Activated CD4-positive, alpha-beta T cell treated with anti-CD3 and anti-CD28 coated beads, Interleukin-2, amount 10 ng/mL, durations not matched to agents 7 days and 5 days (primary cell): ENCODE results near the gene DAB2. TPM values are rescaled to one million over a fixed set of nuclear protein-coding genes. Genes with fewer than 3 reads are reported as not detected.

Experiments used
- CTCF ChIA-PET: fragments of 350-600 bp; sonication (Branson Sonifier 250); formaldehyde crosslinking; loops from one replicate; lab custom pipeline; 2021; ENCODE audit warnings: antibody characterized with exemption; lab: Charles Lee
- POLR2A ChIA-PET: fragments of 350-600 bp; sonication (Branson Sonifier 250); formaldehyde crosslinking; loops from one replicate; lab custom pipeline; 2021; ENCODE audit warnings: antibody characterized with exemption; lab: Charles Lee
- DNase-seq: peaks from one replicate; pipeline ENCODE4 v3.0.0-alpha.2; 2020
- H3K27ac Mint-ChIP-seq: one replicate; pipeline ENCODE4 v1.8.0; 2021; ENCODE audit warnings: mild to moderate bottlenecking, moderate library complexity, mixed read lengths
- H3K27me3 Mint-ChIP-seq: one replicate; pipeline ENCODE4 v1.8.0; 2021; ENCODE audit warnings: mixed read lengths
- H3K36me3 Mint-ChIP-seq: one replicate; pipeline ENCODE4 v1.8.0; 2021; ENCODE audit warnings: low read depth, mixed read lengths
- H3K4me1 Mint-ChIP-seq: one replicate; pipeline ENCODE4 v1.8.0; 2021; ENCODE audit warnings: mixed read lengths
- H3K4me3 Mint-ChIP-seq: one replicate; pipeline ENCODE4 v1.8.0; 2021; ENCODE audit warnings: mild to moderate bottlenecking, moderate library complexity, mixed read lengths
- H3K9me3 Mint-ChIP-seq: one replicate; pipeline ENCODE4 v1.8.0; 2021; ENCODE audit warnings: mixed read lengths
- total RNA-seq, 2 experiments: library from RNA; stranded (reverse); gene quantifications; one replicate each; pipeline ENCODE4 v1.2.3, GENCODE V29; 2021

Gene DAB2
- not detected for total RNA-seq

DNA sequence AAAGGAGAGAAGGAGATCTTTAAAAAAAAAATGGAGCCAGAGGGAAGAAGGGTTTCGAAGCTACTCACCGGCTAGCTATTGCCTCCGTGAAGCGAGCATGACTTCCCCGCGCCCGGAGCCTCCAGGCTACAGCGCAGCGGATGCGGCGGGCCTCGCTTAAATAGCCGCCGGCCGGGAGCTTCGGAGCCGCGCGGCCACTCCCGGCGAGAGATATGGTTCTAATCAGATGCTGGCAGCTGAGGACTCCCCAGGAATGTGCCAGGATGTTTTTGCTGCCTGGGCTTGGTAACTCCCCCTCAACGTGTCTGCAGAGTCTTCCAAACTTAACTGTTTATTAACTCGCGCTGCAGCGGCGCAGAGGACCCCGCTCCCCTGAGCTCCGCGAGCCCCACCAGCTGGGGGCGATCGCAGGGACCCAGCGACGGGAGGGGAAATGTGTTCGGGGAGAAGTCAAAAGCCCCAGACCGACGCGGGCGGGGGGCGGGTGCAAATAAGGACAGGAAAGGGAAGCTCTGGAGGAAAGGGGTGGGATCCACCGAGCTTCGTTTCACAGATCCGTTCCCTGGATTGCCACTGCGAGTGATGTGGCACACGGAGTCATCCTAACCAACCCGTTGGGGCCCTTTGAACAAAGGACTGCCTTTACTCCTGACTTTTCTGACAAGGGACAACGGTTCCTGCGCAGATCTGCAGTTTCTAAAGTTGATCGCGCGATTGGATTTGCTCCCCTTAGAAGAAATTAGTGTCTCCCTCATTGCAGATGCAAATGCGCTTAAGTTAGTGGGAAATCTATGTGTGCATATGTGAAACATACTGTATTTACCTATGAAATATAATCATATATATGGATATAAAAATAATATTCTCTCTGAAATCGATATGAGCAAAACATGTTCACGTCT, at the start of gene DAB2:
TSS of gene DAB2 (minus strand) at position 245 of the 902 bp plus-strand sequence. CDS start 30,660 bp downstream, outside the sequence.
- Mint-ChIP-seq H3K36me3 (no peaks in the 10 kb centered on the region), H3K27me3 (peaks cover 49% of the 10 kb centered on the region), H3K4me3 (peak within 1 kb of the TSS; percentile 70), H3K9me3 (no peaks in the 10 kb centered on the region), H3K27ac (no peak within 1 kb of the TSS), H3K4me1 (peaks cover 6% of the 10 kb centered on the region)
- peak; percentile 41 for DNase-seq
- CTCF ChIA-PET, result interaction anchor here (1.0 to 1.7 kb wide), 5 partner anchors 9 to 85 kb away, joined by 3 to 6 read pairs (median 3); no protein-coding TSS in a partner anchor
- POLR2A ChIA-PET, result no interaction called here

DNA sequence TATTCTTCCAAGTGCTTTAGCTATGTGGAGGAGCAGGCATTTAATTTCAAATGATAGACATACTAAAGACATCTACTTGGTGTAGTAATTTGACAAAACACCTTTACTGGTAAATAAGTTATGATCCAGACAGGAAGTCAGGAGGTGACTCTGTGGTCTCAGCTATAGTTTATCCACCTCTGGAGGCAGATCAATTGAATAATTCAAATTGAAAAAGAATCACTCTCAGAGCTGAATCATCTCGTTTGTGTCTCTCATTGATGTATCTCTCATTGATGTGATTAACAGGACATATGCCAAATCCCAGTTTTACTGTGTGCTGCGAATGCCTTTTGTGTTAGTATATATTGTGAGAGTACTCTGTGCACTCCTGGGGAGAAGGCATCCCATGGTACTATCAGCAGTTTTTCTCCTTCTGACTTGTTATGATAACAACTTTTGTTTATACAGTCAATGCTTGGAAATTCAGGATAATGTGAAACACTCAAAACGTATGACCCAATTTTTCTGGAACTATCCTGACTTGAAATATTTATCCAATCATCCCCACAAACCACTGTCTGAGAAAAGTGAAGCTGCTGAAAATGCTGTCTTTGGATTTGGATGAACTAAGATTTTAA, 48.5 kb upstream of the DAB2 start:
- CTCF ChIA-PET, result interaction anchor here (1.6 to 1.7 kb wide), 2 partner anchors 8 to 13 kb away, joined by 4 to 5 read pairs; no protein-coding TSS in a partner anchor
- DNase-seq, result no peak
- Mint-ChIP-seq H3K27me3 (peaks cover 5% of the 10 kb centered on the region), H3K4me3 (no peak overlapping the region), H3K36me3 (no peaks in the 10 kb centered on the region), H3K9me3 (no peaks in the 10 kb centered on the region), H3K4me1 (no peaks in the 10 kb centered on the region), H3K27ac (no peak overlapping the region)
- POLR2A ChIA-PET, result no interaction called here

DNA sequence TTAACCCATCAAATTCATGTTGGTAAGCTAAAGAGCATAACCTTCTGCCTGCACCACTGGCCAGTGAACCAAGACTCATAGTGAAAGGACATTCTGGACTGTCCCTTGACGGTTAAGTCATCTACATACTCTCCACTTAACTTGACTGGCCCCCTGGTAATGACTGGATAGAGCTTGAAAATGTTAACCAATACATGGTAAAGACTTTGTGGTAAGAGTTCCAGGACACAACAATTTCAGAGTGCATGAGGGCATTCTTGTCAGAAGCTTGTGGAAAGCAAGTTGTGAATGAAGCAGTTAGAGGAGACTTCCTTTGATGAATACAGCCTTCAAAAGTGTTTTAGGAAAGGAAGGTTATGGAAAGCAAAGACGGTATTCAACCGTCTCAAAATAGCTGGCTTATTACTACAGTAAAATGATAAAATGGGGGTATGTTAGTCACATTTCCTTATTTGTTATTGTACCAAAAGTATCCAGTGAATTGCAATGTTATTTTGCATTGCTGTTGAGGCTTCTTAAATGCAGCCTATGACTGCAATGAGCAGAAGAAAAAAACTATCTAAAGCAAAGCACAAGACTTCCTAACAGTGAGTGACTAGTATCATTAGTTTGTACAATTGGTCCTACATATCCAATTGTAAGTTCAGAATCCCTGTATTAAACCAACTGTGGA, 47.2 kb upstream of the DAB2 start:
- no peak for DNase-seq
- Mint-ChIP-seq H3K27me3 (peaks cover 5% of the 10 kb centered on the region), H3K9me3 (no peaks in the 10 kb centered on the region), H3K27ac (no peak overlapping the region), H3K4me3 (no peak overlapping the region), H3K36me3 (no peaks in the 10 kb centered on the region), H3K4me1 (no peaks in the 10 kb centered on the region)
- CTCF ChIA-PET, result interaction anchor here (1.7 kb wide), 1 partner anchor 10 kb away, joined by 4 read pairs; no protein-coding TSS in a partner anchor
- POLR2A ChIA-PET, result no interaction called here

DNA sequence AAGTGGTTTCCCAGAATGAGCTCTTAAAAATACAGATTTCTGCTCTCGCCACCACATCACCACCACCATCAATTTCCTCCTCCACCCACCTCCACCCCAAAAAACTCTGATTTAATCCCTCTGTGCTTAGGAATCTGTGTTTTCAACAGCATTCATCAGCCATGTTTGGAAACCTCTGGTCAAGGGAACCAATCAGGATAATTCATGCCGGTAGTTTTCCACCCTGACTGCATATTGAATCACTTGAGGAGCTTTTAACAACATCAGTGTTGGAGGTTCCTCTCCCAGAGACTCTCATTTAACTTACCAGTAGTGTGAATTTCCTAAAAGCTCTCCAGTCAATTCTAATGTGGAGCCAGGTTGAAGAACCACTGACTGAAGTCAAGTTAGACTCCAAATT, 46.0 kb upstream of the DAB2 start:
- Mint-ChIP-seq H3K27ac (no peak overlapping the region), H3K9me3 (no peaks in the 10 kb centered on the region), H3K36me3 (no peaks in the 10 kb centered on the region), H3K27me3 (peaks cover 5% of the 10 kb centered on the region), H3K4me3 (no peak overlapping the region), H3K4me1 (no peaks in the 10 kb centered on the region)
- DNase-seq, result no peak
- ChIA-PET POLR2A (no interaction called here), CTCF (no interaction called here)

DNA sequence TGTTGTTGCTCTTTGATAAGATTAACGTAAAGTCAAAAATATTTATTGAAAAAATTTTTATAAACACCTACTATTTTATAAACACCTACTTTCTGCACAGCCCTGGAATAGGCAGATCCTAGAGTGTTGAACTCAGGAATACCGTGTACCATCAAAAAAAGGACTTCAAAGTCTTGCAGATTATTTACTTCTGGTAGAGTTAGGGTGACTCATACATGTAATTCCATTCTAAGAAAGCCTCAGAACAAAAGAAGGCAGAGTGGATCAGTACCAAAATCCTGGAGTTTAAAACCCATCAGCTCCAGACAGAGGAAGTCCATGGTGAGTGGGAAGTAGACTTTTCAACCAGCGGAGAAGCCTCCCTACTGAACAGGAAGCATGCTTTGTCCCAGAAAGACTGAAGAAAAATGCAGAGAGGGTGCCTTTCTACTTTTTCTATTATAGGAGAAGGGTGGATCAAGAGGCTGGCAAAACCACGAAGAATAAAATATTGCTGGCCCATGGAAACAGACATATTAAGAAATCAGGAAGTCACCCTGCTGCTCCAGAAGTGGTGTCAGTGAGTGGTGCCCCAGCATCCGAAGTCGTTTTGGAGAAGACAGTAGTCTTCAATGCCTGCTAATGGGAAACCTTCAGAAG, 45.1 kb upstream of the DAB2 start:
- no peaks in the 10 kb centered on the region for H3K4me1 Mint-ChIP-seq
- H3K27me3 Mint-ChIP-seq, result peaks cover 5% of the 10 kb centered on the region
- ChIA-PET POLR2A (no interaction called here), CTCF (no interaction called here)
- H3K36me3 Mint-ChIP-seq, result no peaks in the 10 kb centered on the region
- no peak overlapping the region for H3K4me3 Mint-ChIP-seq
- no peaks in the 10 kb centered on the region for H3K9me3 Mint-ChIP-seq
- H3K27ac Mint-ChIP-seq, result no peak overlapping the region
- no peak for DNase-seq

DNA sequence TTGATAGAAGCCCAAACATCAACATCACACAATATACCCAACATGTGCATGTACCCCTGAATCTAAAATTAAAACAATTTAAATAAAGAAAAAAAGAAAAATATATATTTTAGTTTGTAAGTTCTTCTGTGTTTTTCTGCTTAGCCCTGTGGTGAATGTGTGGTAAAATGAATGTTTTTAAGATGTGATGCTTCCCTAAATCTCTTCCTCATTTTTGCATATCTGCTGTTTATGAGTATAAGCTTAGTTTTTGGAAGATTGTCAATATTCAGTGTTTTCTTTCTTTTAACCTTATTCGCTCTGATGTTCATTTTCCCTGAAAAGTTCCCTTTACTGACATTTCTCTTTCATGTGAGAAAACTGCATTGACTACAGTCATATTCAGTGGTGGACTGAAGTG, 44.4 kb upstream of the DAB2 start:
- peaks cover 8% of the 10 kb centered on the region for H3K27me3 Mint-ChIP-seq
- H3K9me3 Mint-ChIP-seq, result no peaks in the 10 kb centered on the region
- DNase-seq, result no peak
- no peaks in the 10 kb centered on the region for H3K36me3 Mint-ChIP-seq
- no peaks in the 10 kb centered on the region for H3K4me1 Mint-ChIP-seq
- no peak overlapping the region for H3K27ac Mint-ChIP-seq
- POLR2A ChIA-PET, result no interaction called here
- H3K4me3 Mint-ChIP-seq, result no peak overlapping the region
- CTCF ChIA-PET, result no interaction called here

DNA sequence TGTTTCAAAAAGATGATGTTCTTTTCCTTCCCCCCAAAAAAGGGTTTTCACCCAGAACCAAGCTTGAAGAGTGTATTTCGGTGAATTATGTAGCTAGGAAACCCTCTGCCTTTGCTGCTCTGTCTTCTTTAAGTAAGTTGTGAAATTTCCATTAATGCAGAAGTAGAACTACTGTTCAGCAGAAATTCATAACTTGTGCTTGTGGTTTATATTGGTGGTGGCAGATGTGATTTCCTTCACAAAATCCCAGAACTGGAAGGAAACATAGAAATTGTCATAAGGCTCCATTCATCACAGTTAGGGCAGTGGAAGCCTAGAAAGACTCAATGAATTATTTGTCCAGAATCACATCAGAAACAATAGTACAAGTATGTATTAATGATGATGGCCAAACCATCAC, 42.1 kb upstream of the DAB2 start:
- Mint-ChIP-seq H3K27ac (no peak overlapping the region), H3K9me3 (no peaks in the 10 kb centered on the region), H3K36me3 (no peaks in the 10 kb centered on the region), H3K4me3 (no peak overlapping the region), H3K4me1 (no peaks in the 10 kb centered on the region), H3K27me3 (peaks cover 8% of the 10 kb centered on the region)
- POLR2A ChIA-PET, result no interaction called here
- DNase-seq, result no peak
- CTCF ChIA-PET, result no interaction called here

DNA sequence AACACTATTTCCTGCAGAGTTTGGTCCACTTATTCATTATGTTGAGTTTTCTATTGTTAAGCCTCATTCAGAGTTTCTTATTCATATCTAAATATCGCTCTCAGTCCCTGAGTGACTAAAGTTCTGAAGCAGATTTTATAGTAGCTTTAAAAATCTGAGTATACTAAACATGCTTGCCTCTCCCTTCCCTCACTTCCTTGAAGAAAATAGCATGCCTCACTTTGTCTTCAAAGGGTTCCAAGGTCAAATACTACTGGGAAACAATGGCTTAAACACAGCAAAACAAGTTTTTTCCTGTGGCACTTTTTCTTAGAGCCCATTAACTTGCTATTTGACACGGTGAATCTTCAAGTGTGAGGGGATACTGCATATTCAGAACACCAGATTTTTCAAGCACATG, 41.1 kb upstream of the DAB2 start:
- H3K27me3 Mint-ChIP-seq, result peaks cover 9% of the 10 kb centered on the region
- H3K4me3 Mint-ChIP-seq, result no peak overlapping the region
- no peak for DNase-seq
- POLR2A ChIA-PET, result no interaction called here
- H3K9me3 Mint-ChIP-seq, result no peaks in the 10 kb centered on the region
- no peaks in the 10 kb centered on the region for H3K4me1 Mint-ChIP-seq
- no peak overlapping the region for H3K27ac Mint-ChIP-seq
- no peaks in the 10 kb centered on the region for H3K36me3 Mint-ChIP-seq
- CTCF ChIA-PET, result interaction anchor here (0.6 to 1.5 kb wide), 3 partner anchors 39 to 769 kb away, joined by 3 read pairs; no protein-coding TSS in a partner anchor

DNA sequence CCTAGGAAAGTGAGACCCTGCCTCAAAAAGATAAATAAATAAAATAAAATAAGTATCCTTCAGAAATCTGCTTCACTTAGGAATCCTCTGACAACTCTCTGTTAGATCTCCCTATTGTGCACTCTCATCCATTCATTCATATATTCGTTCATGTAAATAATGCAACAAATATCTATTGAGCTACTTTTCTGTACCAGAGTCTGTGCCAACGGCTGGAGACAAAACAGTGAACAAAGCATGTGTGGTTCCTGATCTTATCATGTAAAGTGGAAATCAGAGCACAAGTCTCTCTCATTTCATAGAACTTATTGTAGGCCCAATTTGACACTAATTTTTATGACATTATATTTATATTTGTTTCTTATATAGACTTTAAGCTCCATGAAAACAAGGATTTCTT, 40.3 kb upstream of the DAB2 start:
- POLR2A ChIA-PET, result no interaction called here
- Mint-ChIP-seq H3K27me3 (peaks cover 8% of the 10 kb centered on the region), H3K27ac (no peak overlapping the region), H3K4me3 (no peak overlapping the region), H3K9me3 (no peaks in the 10 kb centered on the region), H3K4me1 (no peaks in the 10 kb centered on the region), H3K36me3 (no peaks in the 10 kb centered on the region)
- CTCF ChIA-PET, result interaction anchor here (0.6 to 1.8 kb wide), 6 partner anchors 11 to 768 kb away, joined by 3 to 4 read pairs (median 3); no protein-coding TSS in a partner anchor
- DNase-seq, result no peak

DNA sequence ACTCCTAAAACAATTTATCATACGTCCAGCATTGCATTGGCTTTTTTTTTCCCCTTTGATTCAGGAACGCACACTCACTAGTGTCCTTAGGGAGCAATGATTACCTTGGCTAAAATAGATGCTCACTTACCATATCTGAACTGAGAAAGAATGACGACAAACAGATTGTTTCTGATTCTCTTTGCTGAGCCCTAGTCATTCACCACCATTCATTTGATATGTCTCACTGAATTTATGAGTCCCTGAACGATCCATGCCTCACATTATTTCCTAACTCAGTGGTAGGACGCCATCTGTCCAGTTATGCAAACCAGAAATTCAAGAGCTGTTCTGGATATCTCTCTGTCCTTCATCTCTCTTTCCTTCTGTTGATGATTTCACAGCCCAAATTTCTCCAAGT, 39.3 kb upstream of the DAB2 start:
- Mint-ChIP-seq H3K27me3 (peaks cover 14% of the 10 kb centered on the region), H3K4me1 (no peaks in the 10 kb centered on the region), H3K4me3 (no peak overlapping the region), H3K36me3 (no peaks in the 10 kb centered on the region), H3K27ac (no peak overlapping the region), H3K9me3 (no peaks in the 10 kb centered on the region)
- no peak for DNase-seq
- POLR2A ChIA-PET, result no interaction called here
- CTCF ChIA-PET, result interaction anchor here (1.8 kb wide), 1 partner anchor 12 kb away, joined by 4 read pairs; no protein-coding TSS in a partner anchor

DNA sequence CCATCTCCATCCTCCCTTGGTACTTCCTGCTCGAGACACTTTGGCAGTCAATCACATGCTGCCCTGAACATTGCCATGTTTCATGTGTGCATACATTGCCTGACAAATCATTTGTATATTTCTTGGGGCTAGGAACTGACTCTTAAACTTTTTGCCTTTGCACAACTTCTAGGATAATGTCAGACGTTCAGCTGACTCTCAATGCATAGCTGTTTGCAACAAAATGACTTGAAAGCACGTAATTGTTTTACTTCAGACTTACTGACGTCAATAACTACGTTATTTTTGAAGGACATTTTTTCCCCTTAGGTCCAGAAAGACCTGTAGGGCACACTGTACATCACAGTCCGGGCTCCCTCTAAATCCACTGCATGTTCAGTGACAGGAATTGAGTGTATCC, 37.4 kb upstream of the DAB2 start:
- peaks cover 25% of the 10 kb centered on the region for H3K27me3 Mint-ChIP-seq
- H3K4me3 Mint-ChIP-seq, result no peak overlapping the region
- H3K4me1 Mint-ChIP-seq, result no peaks in the 10 kb centered on the region
- no peak overlapping the region for H3K27ac Mint-ChIP-seq
- DNase-seq, result no peak
- no peaks in the 10 kb centered on the region for H3K36me3 Mint-ChIP-seq
- no peaks in the 10 kb centered on the region for H3K9me3 Mint-ChIP-seq
- CTCF ChIA-PET, result no interaction called here
- POLR2A ChIA-PET, result no interaction called here

DNA sequence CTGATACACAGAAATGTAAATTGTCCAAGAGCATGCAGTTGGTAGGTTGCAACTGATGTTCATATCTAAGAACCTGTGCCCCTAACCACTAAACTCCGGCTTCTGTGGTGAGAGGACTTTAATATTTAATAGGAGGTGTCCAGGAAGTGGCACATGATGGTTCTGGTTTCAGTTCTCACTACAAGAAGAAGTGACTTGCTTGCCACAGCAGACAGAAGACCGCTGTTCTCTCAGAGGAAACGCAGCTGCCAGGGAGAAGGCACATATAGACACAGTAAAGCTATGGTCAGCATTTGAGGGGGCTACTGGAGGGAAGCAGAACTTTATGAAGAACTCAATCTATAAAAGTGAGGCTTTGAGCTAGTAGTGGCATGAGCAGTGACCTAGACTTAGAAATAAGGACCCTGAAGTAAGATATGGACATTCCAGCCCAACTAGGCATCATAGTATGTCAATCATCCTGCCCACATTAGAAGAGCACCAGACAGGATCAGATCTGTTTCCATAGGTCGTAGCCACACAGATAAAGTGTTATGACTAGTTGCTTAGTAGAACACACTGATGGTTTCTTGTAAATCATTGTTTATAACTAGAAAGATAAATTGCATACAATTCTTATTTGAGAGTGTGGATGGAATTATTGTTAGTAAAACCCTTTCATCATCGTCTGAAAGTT, 36.4 kb upstream of the DAB2 start:
- DNase-seq, result no peak
- Mint-ChIP-seq H3K27ac (no peak overlapping the region), H3K27me3 (peaks cover 34% of the 10 kb centered on the region), H3K36me3 (no peaks in the 10 kb centered on the region), H3K4me3 (no peak overlapping the region), H3K4me1 (no peaks in the 10 kb centered on the region), H3K9me3 (no peaks in the 10 kb centered on the region)
- POLR2A ChIA-PET, result no interaction called here
- CTCF ChIA-PET, result interaction anchor here (0.6 kb wide), 1 partner anchor 87 kb away, joined by 5 read pairs; no protein-coding TSS in a partner anchor
